Naive thymus-derived CD8-positive, alpha-beta T cell (primary cell): ENCODE measurements around the gene JADE2. TPM values are rescaled to one million over a fixed set of nuclear protein-coding genes. Genes with fewer than 3 reads are reported as not detected.

Experiments used
- ATAC-seq, 2 donors: fragments of 150-1000 bp; cut with Tn5 transposase in 1 of 2; sonication (Bioruptor Pico), chemical (Tn5 transposase) in 1 of 2; 1 replicate in 1 of 2; 2 replicates in 1 of 2; pipeline ENCODE4 v1.10.0; 2021; ENCODE audit warnings: mild to moderate bottlenecking in 2 of 2, moderate library complexity in 2 of 2
- POLR2A ChIA-PET: fragments of 350-600 bp; sonication (Branson Sonifier 250); formaldehyde crosslinking; loops from one replicate; lab custom pipeline; 2021; ENCODE audit warnings: antibody characterized with exemption; lab: Charles Lee
- DNase-seq, 10 donors: peaks; one replicate each; pipeline versions ENCODE4 v3.0.0 to v3.0.0-alpha.2; 2020 to 2022
- H3K27ac Mint-ChIP-seq, 10 donors: one replicate each; pipeline ENCODE4 v1.8.0; 2020 to 2022; ENCODE audit warnings: mild to moderate bottlenecking in 10 of 10, mixed read lengths in 10 of 10, moderate library complexity in 4 of 10, inconsistent platforms in 1 of 10
- H3K27me3 Mint-ChIP-seq, 5 donors: one replicate each; pipeline ENCODE4 v1.8.0; 2021 to 2022; ENCODE audit warnings: mixed read lengths in 5 of 5
- H3K36me3 Mint-ChIP-seq, 3 donors: one replicate each; pipeline ENCODE4 v1.8.0; 2020 to 2022; ENCODE audit warnings: mixed read lengths in 3 of 3, mild to moderate bottlenecking in 2 of 3, inconsistent platforms in 1 of 3
- H3K4me1 Mint-ChIP-seq, 4 donors: one replicate each; pipeline ENCODE4 v1.8.0; 2021 to 2022; ENCODE audit warnings: mixed read lengths in 4 of 4
- H3K4me3 Mint-ChIP-seq, 10 donors: one replicate each; pipeline ENCODE4 v1.8.0; 2020 to 2022; ENCODE audit warnings: mild to moderate bottlenecking in 10 of 10, mixed read lengths in 10 of 10, moderate library complexity in 6 of 10, inconsistent platforms in 1 of 10
- H3K9me3 Mint-ChIP-seq, 9 donors: one replicate each; pipeline ENCODE4 v1.8.0; 2020 to 2022; ENCODE audit warnings: mixed read lengths in 9 of 9, mild to moderate bottlenecking in 3 of 9, inconsistent platforms in 1 of 9, moderate library complexity in 1 of 9
- polyA plus RNA-seq, 3 donors: library from polyadenylated mRNA; unstranded; fragments of 300-500 nt; fragmentation: Illumina TruSeq; gene quantifications; one replicate each; pipeline ENCODE4 v1.2.3, GENCODE V29; 2021
- total RNA-seq, 8 experiments: library from RNA in 2 of 8; stranded (reverse) in 2 of 8; gene quantifications; one replicate each; pipeline ENCODE4 v1.2.3 and lab custom pipeline; 2021 to 2026

Gene JADE2
- total and polyA plus RNA-seq, 5 experiments from 2014 or later = 24.3 to 262 (median 38.9) TPM

- H3K27ac Mint-ChIP-seq = peak overlapping the region in 5 of 10 donors; percentile 9 to 81 (median 24)
- ATAC-seq (no peak), DNase-seq (no peak)
- peaks cover 9 to 90% (median 27%) of the 10 kb centered on the region in 3 donors for H3K36me3 Mint-ChIP-seq
- no peak overlapping the region for H3K4me3 Mint-ChIP-seq
- H3K9me3 Mint-ChIP-seq = no peaks in the 10 kb centered on the region
- POLR2A ChIA-PET = no interaction called here
- H3K27me3 Mint-ChIP-seq = no peaks in the 10 kb centered on the region
- H3K4me1 Mint-ChIP-seq = peaks cover 3 to 10% (median 5%) of the 10 kb centered on the region in 4 donors
Observed at GRCh38 chr5:134609232-134609851, 83.9 kb downstream of the JADE2 start.

- POLR2A ChIA-PET = interaction anchor here (0.7 kb wide), 1 partner anchor 59 kb away, joined by 4 read pairs; no protein-coding TSS in a partner anchor
- Mint-ChIP-seq H3K9me3 (no peaks in the 10 kb centered on the region), H3K27ac (peak overlapping the region in 4 of 10 donors; percentile 11 to 73 (median 22)), H3K4me3 (no peak overlapping the region), H3K27me3 (no peaks in the 10 kb centered on the region), H3K4me1 (peaks cover 4 to 10% (median 6%) of the 10 kb centered on the region in 4 donors), H3K36me3 (peaks cover 9 to 85% (median 24%) of the 10 kb centered on the region in 3 donors)
- DNase-seq (no peak), ATAC-seq (no peak)
Observed at GRCh38 chr5:134610725-134611124, 85.3 kb downstream of the JADE2 start.

- H3K9me3 Mint-ChIP-seq = no peaks in the 10 kb centered on the region
- no peak overlapping the region for H3K4me3 Mint-ChIP-seq
- H3K27ac Mint-ChIP-seq = peak overlapping the region in 2 of 10 donors; percentile 53 to 92
- H3K27me3 Mint-ChIP-seq = no peaks in the 10 kb centered on the region
- no peak for ATAC-seq
- POLR2A ChIA-PET = no interaction called here
- peaks cover 9 to 85% (median 23%) of the 10 kb centered on the region in 3 donors for H3K36me3 Mint-ChIP-seq
- no peak for DNase-seq
- H3K4me1 Mint-ChIP-seq = peaks cover 4 to 10% (median 6%) of the 10 kb centered on the region in 4 donors
Observed at GRCh38 chr5:134611515-134611914, 86.0 kb downstream of the JADE2 start.

GRCh38 chr5:134614450-134615085 lies 89.1 kb downstream of the JADE2 start:
- DNase-seq (no peak), ATAC-seq (no peak)
- peak overlapping the region in 1 of 10 donors; percentile 72 for H3K27ac Mint-ChIP-seq
- POLR2A ChIA-PET = interaction anchor here (0.6 kb wide), 1 partner anchor 81 kb away, joined by 5 read pairs; no protein-coding TSS in a partner anchor
- H3K9me3 Mint-ChIP-seq = no peaks in the 10 kb centered on the region
- H3K27me3 Mint-ChIP-seq = no peaks in the 10 kb centered on the region
- H3K4me3 Mint-ChIP-seq = peak overlapping the region in 1 of 10 donors; percentile 11
- peaks cover 0 to 7% (median 4%) of the 10 kb centered on the region in 4 donors for H3K4me1 Mint-ChIP-seq
- H3K36me3 Mint-ChIP-seq = peaks cover 0 to 85% (median 23%) of the 10 kb centered on the region in 3 donors

GRCh38 chr5:134620634-134621033 lies 95.2 kb downstream of the JADE2 start:
- H3K4me3 Mint-ChIP-seq = no peak overlapping the region
- ATAC-seq (no peak), DNase-seq (no peak)
- peaks cover 0 to 85% (median 24%) of the 10 kb centered on the region in 3 donors for H3K36me3 Mint-ChIP-seq
- POLR2A ChIA-PET = interaction anchor here (0.6 to 1.1 kb wide), 2 partner anchors 11 to 221 kb away, joined by 3 to 4 read pairs; no protein-coding TSS in a partner anchor
- no peak overlapping the region for H3K27ac Mint-ChIP-seq
- peaks cover 11 to 21% (median 15%) of the 10 kb centered on the region in 4 donors for H3K4me1 Mint-ChIP-seq
- H3K27me3 Mint-ChIP-seq = no peaks in the 10 kb centered on the region
- no peaks in the 10 kb centered on the region for H3K9me3 Mint-ChIP-seq

GRCh38 chr5:134625559-134625958 lies 100.1 kb downstream of the JADE2 start:
- Mint-ChIP-seq H3K4me1 (peaks cover 16 to 35% (median 27%) of the 10 kb centered on the region in 4 donors), H3K36me3 (peaks cover 0 to 60% (median 7%) of the 10 kb centered on the region in 3 donors), H3K27me3 (no peaks in the 10 kb centered on the region), H3K9me3 (no peaks in the 10 kb centered on the region), H3K27ac (peak overlapping the region in 4 of 10 donors; percentile 18 to 71 (median 32)), H3K4me3 (peak overlapping the region in 1 of 10 donors; percentile 7)
- DNase-seq (no peak), ATAC-seq (no peak)
- POLR2A ChIA-PET = no interaction called here

GRCh38 chr5:134626369-134627014 lies 101.0 kb downstream of the JADE2 start:
- no peaks in the 10 kb centered on the region for H3K27me3 Mint-ChIP-seq
- no peak overlapping the region for H3K27ac Mint-ChIP-seq
- no peaks in the 10 kb centered on the region for H3K9me3 Mint-ChIP-seq
- DNase-seq (no peak), ATAC-seq (no peak)
- POLR2A ChIA-PET = no interaction called here
- peak overlapping the region in 1 of 10 donors; percentile 2 for H3K4me3 Mint-ChIP-seq
- peaks cover 19 to 41% (median 31%) of the 10 kb centered on the region in 4 donors for H3K4me1 Mint-ChIP-seq
- peaks cover 0 to 53% (median 7%) of the 10 kb centered on the region in 3 donors for H3K36me3 Mint-ChIP-seq

Other genes starting within 250 kb of the JADE2 start
- gene CDKL3, start 158.5 kb upstream of the JADE2 start, total RNA-seq = 1 to 10 TPM; 1.5 to 2.6 TPM
- gene CDKL3, start 158.5 kb upstream of the JADE2 start, polyA plus RNA-seq = 1 to 10 TPM in 2 of 3 donors, not detected in 1; 1.6 to 2.6 TPM
- gene UBE2B, start 154.1 kb upstream of the JADE2 start, total RNA-seq = 100 to 1,000 TPM; 147 to 161 TPM
- 10 to 100 TPM; 55.2 to 80.3 (median 77.6) TPM for gene UBE2B, start 154.1 kb upstream of the JADE2 start, polyA plus RNA-seq
- gene CDKN2AIPNL, start 113.8 kb upstream of the JADE2 start, total RNA-seq = 10 to 100 TPM; 18.3 to 19.8 TPM
- gene CDKN2AIPNL, start 113.8 kb upstream of the JADE2 start, polyA plus RNA-seq = 10 to 100 TPM; 28.0 to 34.2 (median 33.6) TPM
- gene SAR1B, start 107.2 kb downstream of the JADE2 start, total RNA-seq = 10 to 100 TPM; 40.0 to 49.2 TPM
- 10 to 100 TPM; 29.9 to 35.5 (median 34.8) TPM for gene SAR1B, start 107.2 kb downstream of the JADE2 start, polyA plus RNA-seq
- 10 to 100 TPM; 16.2 to 17.2 TPM for gene SEC24A, start 123.1 kb downstream of the JADE2 start, total RNA-seq
- gene SEC24A, start 123.1 kb downstream of the JADE2 start, polyA plus RNA-seq = 1 to 10 TPM; 4.0 to 7.7 (median 7.1) TPM
- 10 to 100 TPM; 35.7 to 36.1 TPM for gene CAMLG, start 212.9 kb downstream of the JADE2 start, total RNA-seq
- 10 to 100 TPM; 38.1 to 39.3 (median 38.8) TPM for gene CAMLG, start 212.9 kb downstream of the JADE2 start, polyA plus RNA-seq
- 10 to 100 TPM; 68.4 to 75.6 TPM for gene DDX46, start 233.1 kb downstream of the JADE2 start, total RNA-seq
- gene DDX46, start 233.1 kb downstream of the JADE2 start, polyA plus RNA-seq = 10 to 100 TPM; 17.9 to 23.4 (median 21.4) TPM